ENCODE measurements around the gene ZBTB20. TPM values are rescaled to one million over a fixed set of nuclear protein-coding genes. Genes with fewer than 3 reads are reported as not detected.

The ZBTB20 gene
- total and polyA plus RNA-seq, 10 donors: 0.32 to 89.7 (median 71.8) TPM

- Histone ChIP-seq H3K4me3 (no peak overlapping the region), H3K9me3 (no peaks in the 10 kb centered on the region), H3K4me1 (peaks cover 0 to 4% (median 0%) of the 10 kb centered on the region in 6 donors), H3K27me3 (replicated peaks in 1 of 7) (no peaks in the 10 kb centered on the region), H3K27ac (no peak overlapping the region), H3K36me3 (no peaks in the 10 kb centered on the region)
- intact Hi-C loops (cut with DNase I; ENCODE audit: low total_unique reads): no loop called here
- TF ChIP-seq POLR2A (IDR thresholded peaks at IDR 0.05): no peak
- TF ChIP-seq POLR2AphosphoS5 (IDR thresholded peaks at IDR 0.05): no peak
- no peak for TF ChIP-seq CTCF (IDR thresholded peaks at IDR 0.05 in 8 of 11, conservative IDR thresholded peaks at IDR 0.05 in 3 of 11)
- 82 to 93% (median 89%) methylated on average over 2 of the region's 2 CpGs for WGBS, 5 donors
- DNase-seq: no peak
These were observed 500.6 kb downstream of the ZBTB20 start for GRCh38 chr3:114646526-114646925.

- WGBS, 5 donors: 79 to 96% (median 93%) methylated on average over 1 of the region's 1 CpG
- H3K27ac ChIP-seq: no peak overlapping the region
- no peaks in the 10 kb centered on the region for H3K27me3 ChIP-seq (replicated peaks in 1 of 7)
- H3K36me3 ChIP-seq: no peaks in the 10 kb centered on the region
- H3K9me3 ChIP-seq: no peaks in the 10 kb centered on the region
- TF ChIP-seq POLR2A (IDR thresholded peaks at IDR 0.05) (no peak), CTCF (IDR thresholded peaks at IDR 0.05 in 8 of 11, conservative IDR thresholded peaks at IDR 0.05 in 3 of 11) (no peak), POLR2AphosphoS5 (IDR thresholded peaks at IDR 0.05) (no peak)
- no peak for DNase-seq
- intact Hi-C loops (cut with DNase I; ENCODE audit: low total_unique reads): no loop called here
- no peaks in the 10 kb centered on the region for H3K4me1 ChIP-seq
- no peak overlapping the region for H3K4me3 ChIP-seq
These were observed 501.7 kb downstream of the ZBTB20 start for GRCh38 chr3:114645392-114645791.

GRCh38 chr3:114644367-114644766 is 502.7 kb downstream of the ZBTB20 start:
- WGBS, 5 donors: 93 to 99% (median 97%) methylated on average over 3 of the region's 3 CpGs
- Histone ChIP-seq H3K4me3 (no peak overlapping the region), H3K9me3 (no peaks in the 10 kb centered on the region), H3K27ac (no peak overlapping the region), H3K36me3 (no peaks in the 10 kb centered on the region), H3K4me1 (no peaks in the 10 kb centered on the region), H3K27me3 (replicated peaks in 1 of 7) (no peaks in the 10 kb centered on the region)
- no peak for DNase-seq
- TF ChIP-seq POLR2A (IDR thresholded peaks at IDR 0.05): no peak
- no peak for TF ChIP-seq POLR2AphosphoS5 (IDR thresholded peaks at IDR 0.05)
- TF ChIP-seq CTCF (IDR thresholded peaks at IDR 0.05 in 8 of 11, conservative IDR thresholded peaks at IDR 0.05 in 3 of 11): no peak
- intact Hi-C loops (cut with DNase I; ENCODE audit: low total_unique reads): no loop called here

- Histone ChIP-seq H3K36me3 (no peaks in the 10 kb centered on the region), H3K27me3 (replicated peaks in 1 of 7) (no peaks in the 10 kb centered on the region), H3K4me1 (no peaks in the 10 kb centered on the region), H3K9me3 (peaks cover 0 to 4% (median under 1%) of the 10 kb centered on the region in 8 donors), H3K4me3 (no peak overlapping the region), H3K27ac (no peak overlapping the region)
- intact Hi-C loops (cut with DNase I; ENCODE audit: low total_unique reads): no loop called here
- no peak for DNase-seq
- TF ChIP-seq POLR2A (IDR thresholded peaks at IDR 0.05): no peak
- TF ChIP-seq POLR2AphosphoS5 (IDR thresholded peaks at IDR 0.05): no peak
- no peak for TF ChIP-seq CTCF (IDR thresholded peaks at IDR 0.05 in 8 of 11, conservative IDR thresholded peaks at IDR 0.05 in 3 of 11)
- WGBS, 5 donors: 86 to 95% (median 89%) methylated on average over 1 of the region's 1 CpG
These were observed 503.9 kb downstream of the ZBTB20 start for GRCh38 chr3:114642951-114643741.

Data from spleen (tissue), 11 donors.